Activated gamma-delta T cell treated with Interleukin-2 at 50 U/mL for 16 hours (primary cell): ENCODE measurements around the gene JAKMIP2.
"Not testable (repeated sequence)": the region's sequence is repeated elsewhere in the genome, so short reads cannot be mapped to it uniquely, and the experiment has no call there.

Source experiments
- DNase-seq: peaks from one replicate; pipeline ENCODE4 v3.0.0-alpha.2; 2020

Gene JAKMIP2

DNA sequence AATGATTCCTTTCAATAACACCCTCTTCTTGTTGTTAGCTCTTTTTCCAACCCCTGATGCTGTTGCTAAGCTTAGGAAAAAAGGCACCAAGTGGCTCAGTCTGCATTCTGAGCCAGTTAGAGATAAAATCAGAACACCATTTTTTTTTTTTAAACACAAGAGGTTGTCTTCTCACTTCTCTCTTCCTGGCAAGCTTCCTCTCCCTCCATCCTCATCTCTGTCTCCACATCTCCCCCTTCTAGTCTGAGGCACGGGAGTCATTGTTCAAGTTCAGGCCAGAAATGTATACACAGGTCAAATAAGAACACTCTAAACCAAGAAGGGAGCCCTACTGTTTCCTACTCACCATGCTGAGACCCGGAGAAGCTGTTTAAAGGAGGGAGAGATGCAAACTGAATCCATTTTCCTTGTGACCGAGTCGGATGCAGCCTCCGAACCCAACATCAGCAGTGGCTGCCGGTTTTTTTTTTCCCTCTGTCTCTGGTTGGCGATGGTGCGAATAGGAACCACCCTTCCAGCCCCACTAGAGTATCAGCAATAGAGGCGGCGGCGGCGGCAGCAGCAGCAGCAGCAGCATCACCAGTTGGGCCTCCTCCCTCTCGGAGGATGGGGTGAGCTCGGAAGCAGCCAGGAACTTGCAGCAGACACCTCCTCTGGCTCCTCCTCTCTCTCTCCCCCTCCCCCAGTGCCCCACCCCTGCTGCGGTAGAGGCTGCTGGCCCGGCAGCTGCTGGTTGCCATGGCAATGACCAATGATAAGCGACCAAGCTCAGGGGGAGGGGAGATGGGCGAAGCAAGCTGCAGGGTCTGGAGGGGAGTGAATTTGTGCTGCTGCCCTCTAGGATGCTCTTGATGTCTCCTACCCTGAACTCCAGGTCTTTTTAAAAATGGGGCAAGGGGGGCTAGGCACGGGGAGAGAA is at the start of gene JAKMIP2:
Gene JAKMIP2, minus strand, starts transcription at position 619 of the 919 bp plus-strand sequence. CDS start 110,922 bp downstream, outside the sequence.
- peak; percentile 88 for DNase-seq

DNA sequence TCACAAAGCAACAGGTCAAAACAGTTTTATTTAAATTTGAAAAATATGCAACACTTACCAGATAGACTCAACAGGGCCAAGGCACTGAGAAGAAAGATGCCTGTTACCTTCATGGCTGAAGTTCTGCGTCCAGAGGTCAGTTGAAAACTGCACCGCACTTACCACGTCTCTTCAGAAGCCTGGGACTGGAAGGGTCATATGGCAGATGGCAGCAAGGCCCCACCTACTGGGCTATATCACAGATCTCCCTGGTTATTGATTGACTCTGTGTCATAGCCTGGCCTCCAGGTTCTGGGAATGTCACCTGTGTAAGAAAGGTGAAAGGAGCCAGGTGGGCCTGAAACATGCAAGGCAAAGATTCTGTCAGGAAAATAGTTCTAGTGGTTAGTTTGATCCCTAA is 48.9 kb upstream of the JAKMIP2 start, which contains the start of gene SPINK1:
Gene SPINK1, minus strand, starts transcription at position 207 of the 400 bp plus-strand sequence. Its CDS starts 94 bp downstream, at position 113.
- no peak for DNase-seq

DNA sequence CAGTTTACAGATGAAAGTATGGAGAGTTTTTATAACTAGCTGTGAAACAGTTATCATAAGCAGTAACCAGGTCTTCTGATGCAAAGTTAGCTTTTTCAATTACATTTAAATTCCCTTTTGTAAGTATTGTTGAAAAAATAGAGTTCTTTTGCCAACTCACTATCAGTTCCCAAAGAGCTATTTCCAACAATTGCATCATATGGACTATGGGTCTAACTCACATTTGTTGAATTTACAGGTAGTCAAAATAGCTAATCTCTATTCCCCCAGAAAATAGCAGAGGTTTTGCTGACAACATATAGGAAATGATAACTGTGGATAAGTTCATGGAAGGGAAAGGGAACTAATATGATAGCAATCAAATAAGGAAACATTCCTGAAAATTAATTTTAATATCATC is 47.5 kb upstream of the JAKMIP2 start:
- no peak for DNase-seq

DNA sequence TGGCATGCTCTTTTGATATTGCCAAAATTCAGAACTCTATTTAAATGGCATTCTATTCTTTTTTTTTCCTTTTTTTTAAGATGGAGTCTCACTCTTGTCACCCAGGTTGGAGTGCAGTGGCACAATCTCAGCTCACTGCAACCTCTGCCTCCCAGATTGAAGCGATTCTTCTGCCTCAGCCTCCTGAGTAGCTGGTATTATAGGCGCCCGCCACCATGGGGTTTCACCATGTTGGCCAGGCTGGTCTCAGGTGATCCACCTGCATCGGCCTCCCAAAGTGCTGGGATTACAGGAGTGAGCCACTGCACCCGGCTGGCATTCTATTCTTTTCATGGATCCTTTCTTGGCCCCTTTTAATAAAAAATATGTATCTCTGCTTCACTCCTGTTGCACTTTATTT is 44.5 kb upstream of the JAKMIP2 start:
- not testable (repeated sequence) for DNase-seq

DNA sequence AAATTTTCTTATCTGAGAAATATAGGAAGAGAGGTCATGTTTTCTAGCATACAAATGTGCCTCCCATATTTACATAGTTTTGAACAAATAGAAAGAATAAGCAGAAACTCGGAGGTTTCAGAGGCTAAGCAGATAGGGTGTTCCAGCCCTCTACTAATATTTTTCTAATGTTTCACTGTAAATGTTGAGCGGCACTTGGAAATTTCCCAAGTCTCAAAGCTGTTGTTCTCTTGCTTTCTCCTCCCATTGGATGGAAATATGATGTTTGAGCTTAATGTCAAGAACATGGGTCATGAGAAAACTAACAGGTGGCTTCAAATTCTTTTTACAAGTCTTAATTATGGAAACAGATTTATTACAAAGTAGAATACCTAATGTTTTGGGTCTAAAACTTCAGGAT is 43.8 kb upstream of the JAKMIP2 start:
- DNase-seq: no peak

DNA sequence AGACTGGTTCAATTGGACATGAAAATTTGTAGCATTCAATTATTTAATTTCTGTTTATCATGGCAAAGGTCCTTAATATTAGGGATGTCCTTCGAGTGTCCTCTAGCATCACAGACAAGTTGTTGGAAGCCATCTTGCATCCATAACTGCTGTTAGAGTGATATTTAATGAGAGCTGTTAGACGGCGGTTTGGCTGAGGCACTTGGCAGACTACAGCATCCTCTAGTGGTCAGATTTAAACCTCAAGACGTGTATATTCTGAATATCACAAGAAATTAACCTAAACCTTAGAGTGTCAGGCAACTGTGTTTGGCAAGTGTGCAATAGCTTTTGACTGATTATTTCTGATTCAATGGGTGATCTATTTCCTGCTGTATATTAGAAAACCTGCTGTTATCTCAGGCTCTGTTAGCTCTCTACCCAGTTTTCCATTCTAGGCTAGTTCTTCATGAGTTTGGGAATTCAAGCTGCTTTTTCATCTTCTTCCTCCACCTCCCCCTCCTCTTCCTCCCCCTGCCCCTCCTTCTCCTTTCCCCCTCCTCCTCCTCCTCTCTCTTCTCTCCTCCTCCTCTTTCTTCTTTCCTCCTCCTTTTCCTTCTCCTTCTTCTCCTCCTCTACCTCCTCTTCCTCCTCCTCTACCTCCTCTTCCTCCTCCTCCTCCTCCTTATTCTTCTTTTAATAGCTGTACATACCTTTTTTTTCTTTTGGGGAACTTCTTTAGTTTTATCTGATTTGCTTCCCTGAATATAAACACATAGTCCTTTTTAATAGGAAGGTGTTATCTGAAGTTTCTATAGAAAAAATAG is 40.4 kb upstream of the JAKMIP2 start:
- DNase-seq: peak; percentile 30

DNA sequence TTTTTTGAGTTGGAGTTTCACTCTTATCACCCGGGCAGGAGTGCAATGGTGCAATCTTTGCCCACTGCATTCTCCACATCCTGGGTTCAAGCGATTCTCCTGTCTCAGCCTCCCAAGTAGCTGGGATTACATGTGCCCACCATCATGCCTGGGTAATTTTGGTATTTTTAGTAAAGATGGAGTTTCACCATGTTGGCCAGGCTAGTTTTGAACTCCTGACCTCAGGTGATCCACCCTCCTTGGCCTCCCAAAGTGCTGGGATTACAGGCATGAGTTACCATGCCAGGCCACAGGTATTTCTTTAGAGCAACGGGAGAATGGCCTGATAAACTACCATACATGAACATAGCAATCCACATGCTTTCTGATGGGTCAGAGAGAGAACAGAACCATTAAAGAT is 39.7 kb upstream of the JAKMIP2 start:
- DNase-seq: not testable (repeated sequence)

DNA sequence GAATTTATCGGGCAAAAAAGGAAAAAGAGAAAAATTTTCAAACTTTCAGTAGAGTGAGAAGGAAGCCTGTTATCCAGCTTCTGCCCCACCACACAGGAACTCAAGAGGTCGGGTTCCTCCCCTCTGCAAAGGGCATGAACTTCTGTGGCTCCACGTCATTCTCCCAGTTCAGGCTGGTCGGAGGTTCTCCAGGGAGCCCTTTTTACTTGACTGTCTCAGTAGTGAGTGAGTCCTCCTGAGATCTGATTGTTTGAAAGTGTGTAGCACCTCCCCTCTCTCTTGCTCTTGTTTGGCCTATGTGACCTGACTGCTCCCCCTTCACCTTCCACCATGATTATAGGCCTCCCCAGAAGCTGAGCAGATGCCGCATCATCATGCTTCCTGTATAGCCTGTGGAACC is 39.2 kb upstream of the JAKMIP2 start:
- DNase-seq: no peak

DNA sequence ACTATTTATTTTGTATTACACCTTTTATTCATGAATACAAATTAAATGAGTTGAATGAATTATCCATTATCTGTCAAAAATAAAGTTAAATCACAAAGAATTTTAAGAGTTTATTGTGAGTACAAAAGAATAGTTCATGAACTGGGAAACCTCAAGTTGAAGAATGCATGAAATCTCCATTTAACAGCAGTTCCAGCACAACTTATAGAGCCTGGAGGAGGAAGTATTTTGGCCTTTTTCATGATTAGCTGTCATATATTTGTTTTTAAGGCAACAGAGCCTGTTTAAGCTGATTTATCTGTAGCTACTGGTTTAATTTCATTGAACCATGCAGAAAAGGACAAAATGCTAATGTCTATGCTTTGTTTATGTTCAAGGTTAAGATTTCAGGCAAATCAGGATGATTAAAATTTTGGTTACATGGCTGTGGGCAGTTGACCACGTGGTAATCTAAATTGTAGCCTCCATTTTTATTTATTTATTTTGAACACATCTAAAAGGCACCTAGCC is 36.8 kb upstream of the JAKMIP2 start:
- DNase-seq: no peak

DNA sequence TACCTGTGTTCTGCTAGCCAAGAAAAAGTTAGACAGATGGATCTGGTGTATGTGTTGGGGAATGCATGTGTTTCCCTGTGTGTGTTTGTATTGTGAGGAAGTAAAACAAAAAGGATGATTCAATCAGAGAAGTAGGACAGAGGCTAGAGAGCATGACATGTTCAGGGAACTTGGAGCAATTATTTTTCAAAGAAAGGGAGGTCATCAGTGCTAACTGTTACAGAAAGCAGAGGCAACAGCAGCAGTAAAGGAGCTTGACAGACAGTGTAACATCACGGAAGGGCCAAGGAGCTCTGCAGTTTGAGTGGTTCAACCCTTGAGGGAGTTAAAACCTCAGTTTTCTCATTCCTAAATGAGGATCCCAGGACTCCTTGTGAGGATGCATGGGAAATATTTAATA is 35.8 kb upstream of the JAKMIP2 start:
- DNase-seq: no peak

DNA sequence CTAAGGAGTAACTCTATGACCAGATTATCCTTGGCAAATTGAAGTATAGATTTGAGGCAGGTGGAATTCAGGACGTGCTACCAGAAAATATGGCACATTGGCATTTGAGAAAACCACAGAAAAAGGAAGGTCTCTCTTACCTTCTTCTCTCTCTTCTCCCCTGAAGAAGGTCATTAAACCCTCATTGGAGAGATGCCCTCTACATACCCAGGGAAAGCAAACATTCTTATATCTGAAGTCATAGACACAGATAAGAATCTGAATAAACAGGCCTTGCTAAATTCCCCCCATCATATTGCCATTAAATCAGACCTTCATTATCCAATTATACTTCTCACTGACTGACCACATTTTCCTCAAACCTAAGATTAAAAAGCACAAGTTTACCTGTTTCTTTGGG is 31.2 kb upstream of the JAKMIP2 start:
- DNase-seq: no peak

DNA sequence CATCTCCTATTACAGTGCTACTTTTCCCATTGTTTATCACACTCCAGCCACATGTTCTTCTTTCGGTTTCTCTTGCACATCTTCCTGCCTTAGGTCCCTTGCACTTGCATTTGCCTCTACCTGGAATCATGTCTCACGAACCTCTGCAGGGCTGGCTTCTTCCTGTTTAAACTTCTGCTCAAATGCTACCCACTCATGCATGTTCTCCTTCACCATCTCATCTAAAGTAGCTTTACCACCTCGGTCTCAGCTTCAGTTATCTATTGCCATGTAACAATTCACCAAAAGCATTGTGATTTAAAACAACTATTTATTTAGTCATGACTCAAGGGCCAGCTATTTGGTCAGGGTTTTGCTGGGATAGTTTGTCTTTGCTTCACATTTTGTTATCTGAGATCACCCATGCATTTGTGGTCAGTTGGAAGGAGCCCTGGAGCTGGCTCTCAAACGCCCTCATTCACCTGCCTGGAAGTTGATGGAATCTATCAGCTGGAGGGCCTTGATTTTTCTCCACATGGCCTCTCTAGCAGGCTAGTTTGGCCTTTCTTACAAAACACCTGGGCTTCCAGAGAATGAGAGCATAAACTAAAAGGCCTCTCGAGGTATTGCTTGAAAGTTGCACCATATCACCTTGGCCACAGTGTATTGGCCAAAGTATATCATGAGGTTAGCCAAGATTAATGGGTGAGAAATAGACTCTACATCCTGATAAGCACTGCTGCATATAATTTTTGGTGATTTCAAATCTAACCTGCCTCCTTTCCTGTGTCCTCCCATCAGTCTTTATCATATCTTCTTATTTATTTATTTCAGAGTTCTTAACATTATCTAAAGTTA is 27.5 kb upstream of the JAKMIP2 start:
- no peak for DNase-seq

DNA sequence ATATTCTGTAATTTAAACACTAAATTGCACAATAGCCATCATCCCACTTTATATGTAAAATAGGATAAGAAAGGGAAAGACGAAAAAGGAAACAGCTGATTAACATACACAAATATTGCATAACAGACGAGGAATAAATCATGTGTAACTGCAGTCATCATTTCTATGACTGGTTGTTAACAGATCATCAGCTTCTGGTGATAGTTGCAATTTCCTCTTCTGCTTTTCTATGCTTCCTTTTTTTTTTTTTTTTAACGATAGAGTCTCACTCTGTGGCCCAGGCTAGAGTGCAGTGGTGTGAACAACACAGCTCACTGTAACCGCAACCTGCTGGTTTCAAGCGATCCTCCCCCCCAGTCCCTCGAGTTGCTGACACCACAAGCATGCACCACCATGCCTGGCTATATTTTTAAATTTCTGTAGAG is 22.5 kb upstream of the JAKMIP2 start:
- peak; percentile 28 for DNase-seq

DNA sequence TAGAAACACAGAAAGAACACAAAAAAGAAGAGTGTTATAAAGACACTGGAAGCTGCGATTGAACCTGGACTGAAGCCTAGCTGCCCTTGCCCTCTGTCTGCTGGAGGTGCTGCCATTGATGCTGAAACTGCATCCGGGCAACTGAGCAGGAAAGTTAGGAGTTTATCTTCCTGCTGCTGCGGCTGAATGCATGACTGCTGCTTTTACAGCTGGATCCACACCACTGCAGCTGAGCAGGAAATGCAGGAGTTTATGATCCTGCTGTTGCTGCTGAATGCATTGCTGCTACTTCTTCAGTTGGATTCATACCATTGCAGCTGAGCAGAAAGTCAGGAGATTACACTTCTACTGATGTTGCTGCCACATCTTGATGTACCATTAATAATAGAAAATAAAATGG is 21.8 kb upstream of the JAKMIP2 start:
- DNase-seq: no peak

DNA sequence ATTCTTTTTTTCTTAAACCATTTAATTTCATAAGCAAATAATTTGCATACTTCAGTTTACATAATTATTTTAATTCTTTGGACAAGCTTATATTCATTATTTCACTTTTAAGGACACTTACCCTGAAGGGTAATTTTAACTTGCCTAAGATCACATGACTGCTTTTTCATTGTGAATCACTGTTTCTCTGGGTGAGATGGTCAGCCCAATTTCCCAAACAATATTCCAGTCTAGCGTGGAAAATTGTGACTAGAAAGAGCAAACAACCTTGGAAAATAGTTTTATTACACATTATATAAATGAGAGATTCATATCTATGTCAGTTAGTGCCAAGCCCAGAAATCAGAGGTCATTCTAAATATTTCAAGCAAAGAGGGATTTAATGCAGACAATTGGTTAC is 21.4 kb upstream of the JAKMIP2 start:
- no peak for DNase-seq

DNA sequence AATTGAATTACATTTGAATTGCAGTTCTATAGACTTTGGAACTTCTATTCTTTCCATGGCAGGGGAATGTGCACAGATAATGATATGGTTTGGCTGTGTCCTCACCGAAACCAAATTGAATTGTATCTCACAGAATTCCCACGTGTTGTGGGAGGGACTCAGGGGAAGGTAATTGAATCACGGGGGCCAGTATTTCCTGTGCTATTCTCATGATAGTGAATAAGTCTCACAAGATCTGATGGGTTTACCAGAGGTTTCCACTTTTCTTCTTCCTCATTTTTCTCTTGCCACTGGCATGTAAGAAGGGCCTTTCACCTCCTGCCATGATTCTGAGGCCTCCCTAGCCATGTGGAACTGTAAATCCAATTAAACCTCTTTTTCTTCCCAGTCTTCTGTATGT is 20.6 kb upstream of the JAKMIP2 start:
- not testable (repeated sequence) for DNase-seq

DNA sequence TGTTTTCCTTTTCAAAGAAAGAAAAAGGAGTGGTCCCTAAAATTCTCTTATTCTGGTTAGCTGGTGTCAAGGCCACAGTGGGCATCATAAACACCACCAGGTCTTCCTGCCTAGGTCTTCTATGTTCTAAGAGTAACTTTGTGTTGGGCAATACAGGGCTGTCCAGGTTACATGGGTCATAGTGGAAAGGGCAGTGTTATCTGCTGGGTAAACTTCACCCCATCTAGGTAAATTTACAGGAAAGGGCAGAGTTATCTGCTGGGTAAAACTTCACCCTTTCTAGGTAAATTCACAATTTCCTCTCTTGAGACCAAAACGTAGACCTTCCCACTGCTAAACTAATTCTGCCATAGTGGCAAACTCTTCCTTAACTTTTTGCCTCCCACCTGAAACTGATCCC is 18.9 kb upstream of the JAKMIP2 start:
- DNase-seq: no peak

DNA sequence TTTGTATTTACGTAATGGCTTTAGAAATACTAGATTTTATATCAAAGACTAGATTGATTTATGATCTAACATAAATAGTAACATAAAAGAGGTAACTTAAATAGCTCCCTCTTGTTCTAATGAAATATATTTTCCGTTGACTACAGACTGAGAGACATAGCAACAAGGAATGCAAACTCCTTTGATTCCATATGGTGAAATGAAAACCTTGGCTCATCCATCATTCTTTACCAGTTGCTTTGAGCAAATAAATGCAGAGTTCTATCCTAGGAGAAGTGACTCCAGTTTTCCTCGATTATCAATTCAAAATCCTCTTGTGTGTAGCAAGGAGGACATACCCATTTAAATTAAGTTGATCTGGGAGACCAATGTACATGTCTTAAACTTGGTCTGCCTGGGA is 18.0 kb upstream of the JAKMIP2 start:
- DNase-seq: no peak

DNA sequence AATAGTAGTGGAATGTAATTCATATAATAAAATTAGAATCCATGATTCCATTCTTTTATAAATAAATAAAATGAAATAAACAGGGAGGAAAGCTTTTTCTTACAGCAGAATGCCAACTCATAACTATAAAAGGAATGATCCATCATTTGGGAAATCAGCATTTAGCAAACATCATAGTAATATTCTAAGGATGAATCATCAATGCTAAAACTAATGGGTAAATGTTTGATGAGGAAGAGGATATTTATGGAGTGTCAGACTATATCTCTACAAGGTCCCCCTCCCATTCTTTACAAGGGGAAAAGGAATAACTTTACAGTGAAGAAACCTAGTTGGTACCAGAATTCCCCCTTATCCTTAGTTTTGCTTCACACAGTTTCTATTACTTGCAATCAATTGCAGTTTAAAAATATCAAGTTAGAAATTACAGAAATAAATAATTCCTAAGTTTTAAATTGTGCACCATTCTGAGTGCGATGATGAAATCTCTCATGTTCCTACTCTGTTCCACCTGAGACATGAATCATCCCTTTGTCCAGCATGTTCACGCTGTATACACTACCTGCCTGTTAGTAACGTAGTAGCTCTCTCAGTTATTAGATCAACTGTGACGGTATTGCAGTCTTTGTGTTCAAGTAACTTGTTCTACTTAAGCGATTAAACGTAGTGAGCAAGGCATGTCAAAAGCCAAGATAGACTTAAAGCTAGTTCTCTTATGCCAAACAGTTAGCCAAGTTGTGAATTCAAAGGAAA is 14.2 kb upstream of the JAKMIP2 start:
- DNase-seq: no peak

DNA sequence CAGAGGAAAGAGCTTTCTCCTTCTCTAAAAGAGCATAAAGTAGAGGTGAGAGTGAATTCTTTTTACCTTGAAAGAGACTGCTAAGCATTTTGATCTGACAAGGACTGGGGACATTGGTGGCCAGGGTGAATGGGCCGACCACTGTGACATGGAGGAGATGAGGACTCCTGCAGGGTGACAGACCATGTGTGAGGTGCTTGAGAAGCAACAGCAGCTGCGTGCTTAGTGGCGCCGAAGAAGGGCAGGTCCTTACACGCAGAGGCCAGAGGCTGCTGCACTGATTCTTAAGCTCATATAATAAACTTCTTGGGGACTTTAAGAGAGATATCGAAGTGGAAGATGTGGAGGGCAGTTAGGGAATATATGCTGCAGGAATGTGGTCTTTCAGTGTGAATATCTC is 8.7 kb upstream of the JAKMIP2 start:
- no peak for DNase-seq

DNA sequence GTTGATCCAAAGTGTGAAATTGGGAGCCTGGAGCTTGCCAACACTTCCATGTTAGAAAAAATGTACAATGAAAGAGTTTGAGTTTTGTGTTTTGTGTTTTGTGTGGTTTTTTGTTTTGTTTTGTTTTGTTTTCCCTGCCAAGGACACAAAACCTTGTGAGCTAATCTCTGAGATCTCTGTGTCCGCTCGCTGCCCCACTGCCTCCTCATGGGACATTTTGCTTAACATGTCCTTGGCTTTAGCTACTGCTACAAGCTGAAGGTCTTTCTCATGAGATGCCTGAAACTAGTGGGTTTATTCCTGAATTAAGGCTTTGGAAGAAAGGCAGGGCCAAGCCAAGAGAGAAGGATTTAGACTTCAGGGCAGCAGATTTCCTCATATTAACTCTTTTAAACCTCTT is 7.3 kb upstream of the JAKMIP2 start:
- DNase-seq: no peak

DNA sequence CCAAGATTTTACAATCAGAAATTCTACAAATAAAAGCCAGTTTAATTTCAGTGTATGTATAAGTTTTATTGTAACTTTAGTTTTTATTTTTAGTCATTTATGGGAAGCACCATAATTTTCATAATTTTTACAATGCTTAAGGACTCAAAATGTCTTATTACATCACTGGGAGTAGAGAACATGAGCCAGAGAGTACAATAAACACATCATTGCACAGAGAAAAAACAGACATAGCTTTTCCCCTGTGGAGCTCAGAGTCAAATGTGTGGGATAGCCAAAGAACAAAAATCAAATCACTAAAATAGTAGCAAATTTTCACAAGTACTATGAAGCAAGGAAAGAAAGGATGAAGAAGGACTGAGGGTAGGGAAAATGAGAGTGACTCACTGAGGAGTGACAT is 5.5 kb upstream of the JAKMIP2 start:
- DNase-seq: no peak
